Colonic mucosa (tissue), 4 donors: ENCODE data around the gene ECT2. TPM values are rescaled to one million over a fixed set of nuclear protein-coding genes. Genes with fewer than 3 reads are reported as not detected.

Source experiments
- DNase-seq: peaks from one replicate; pipeline ENCODE4 v3.0.0-alpha.2; 2020
- H3K27ac ChIP-seq: fragments of 200-600 bp; one replicate; pipeline ENCODE4 v1.8.0; 2021
- H3K27me3 ChIP-seq: fragments of 200-600 bp; one replicate; pipeline ENCODE4 v1.8.0; 2021
- H3K36me3 ChIP-seq: fragments of 200-600 bp; one replicate; pipeline ENCODE4 v1.8.0; 2021
- H3K4me1 ChIP-seq: fragments of 200-600 bp; one replicate; pipeline ENCODE4 v1.8.0; 2021; ENCODE audit warnings: mild to moderate bottlenecking
- H3K4me3 ChIP-seq: fragments of 200-600 bp; one replicate; pipeline ENCODE4 v1.8.0; 2021
- H3K9ac ChIP-seq, 2 donors: one replicate each; pipeline ENCODE4 v1.7.0; 2013; ENCODE audit warnings: control low read depth in 2 of 2, low read depth in 2 of 2, low read length in 2 of 2
- H3K9me3 ChIP-seq: fragments of 200-600 bp; one replicate; pipeline ENCODE4 v1.8.0; 2021
- CTCF ChIP-seq: fragments of 200-600 bp; IDR thresholded peaks from one replicate; pipeline ENCODE4 v1.8.0; 2022; ENCODE audit warnings: antibody characterized with exemption, mild to moderate bottlenecking
- intact Hi-C: fragments of 100-400 bp; cut with DNase I; formaldehyde crosslinking; loops from one replicate; pipeline ENCODE4 v1.14.1; 2022
- total RNA-seq, 2 donors: library from RNA; stranded (reverse); fragmentation: NEBNext Ultra II Directional in 1 of 2; extraction: Animal tissue kit (Norgen Biotek cat#: 25700) in 1 of 2; gene quantifications; one replicate each; pipeline ENCODE4 v1.2.1, GENCODE V29; 2021
- donor health status: healthy.
- donor health status: DM: no; HTN: no; CAD: no.
- donor health status: DM: no; HTN: no; CAD: no.

ECT2 gene
- total RNA-seq, 2 donors from 2014 or later, result 36.3 to 58.1 TPM

GRCh38 chr3:172813462-172813861 lies 62.9 kb downstream of the ECT2 start:
- H3K27ac ChIP-seq, result no peak overlapping the region
- no peaks in the 10 kb centered on the region for H3K4me1 ChIP-seq
- no peak overlapping the region for H3K9ac ChIP-seq
- no peaks in the 10 kb centered on the region for H3K36me3 ChIP-seq
- H3K27me3 ChIP-seq, result no peaks in the 10 kb centered on the region
- H3K4me3 ChIP-seq, result no peak overlapping the region
- no peaks in the 10 kb centered on the region for H3K9me3 ChIP-seq
- no peak for TF ChIP-seq CTCF
- DNase-seq, result no peak
- intact Hi-C loops, result loop anchor here (10.0 kb wide), 1 partner anchor 741 kb away; no protein-coding TSS in a partner anchor

GRCh38 chr3:172814738-172815137 lies 64.2 kb downstream of the ECT2 start:
- no peak overlapping the region for H3K27ac ChIP-seq
- no peaks in the 10 kb centered on the region for H3K9me3 ChIP-seq
- intact Hi-C loops, result loop anchor here (10.0 kb wide), 1 partner anchor 740 kb away; no protein-coding TSS in a partner anchor
- H3K4me1 ChIP-seq, result no peaks in the 10 kb centered on the region
- no peak for DNase-seq
- no peaks in the 10 kb centered on the region for H3K27me3 ChIP-seq
- H3K36me3 ChIP-seq, result no peaks in the 10 kb centered on the region
- no peak overlapping the region for H3K9ac ChIP-seq
- TF ChIP-seq CTCF, result no peak
- no peak overlapping the region for H3K4me3 ChIP-seq

DNA sequence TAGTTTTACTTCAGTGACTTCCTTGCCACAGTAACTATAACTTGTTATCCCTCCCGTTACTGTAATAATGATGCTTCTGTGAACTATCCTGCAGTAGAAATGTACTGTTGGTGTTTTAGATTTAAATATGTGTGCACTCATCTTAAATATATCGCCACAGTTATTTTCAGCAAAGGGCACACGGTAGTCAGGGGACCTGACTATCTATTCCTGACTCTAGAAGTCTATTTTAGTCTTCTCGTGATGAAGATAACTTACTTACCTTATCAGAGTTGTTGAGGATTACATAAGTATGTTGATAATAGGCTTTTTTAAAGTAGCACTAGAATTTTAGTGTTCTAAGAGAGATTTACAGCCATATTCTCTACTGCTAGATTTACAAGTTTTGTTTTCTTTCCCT lies 65.3 kb downstream of the ECT2 start:
- intact Hi-C loops, result loop anchor here (10.0 kb wide), 1 partner anchor 739 kb away; no protein-coding TSS in a partner anchor
- H3K27ac ChIP-seq, result no peak overlapping the region

GRCh38 chr3:172816281-172816680 lies 65.8 kb downstream of the ECT2 start:
- no peak for TF ChIP-seq CTCF
- Histone ChIP-seq H3K27me3 (no peaks in the 10 kb centered on the region), H3K27ac (no peak overlapping the region), H3K4me3 (no peak overlapping the region), H3K9me3 (no peaks in the 10 kb centered on the region), H3K4me1 (no peaks in the 10 kb centered on the region), H3K9ac (no peak overlapping the region), H3K36me3 (no peaks in the 10 kb centered on the region)
- no peak for DNase-seq
- intact Hi-C loops, result loop anchor here (10.0 kb wide), 1 partner anchor 739 kb away; no protein-coding TSS in a partner anchor

More for the DNA sequence above, 65.3 kb downstream of the ECT2 start:
- H3K9me3 ChIP-seq, result no peaks in the 10 kb centered on the region
- no peaks in the 10 kb centered on the region for H3K4me1 ChIP-seq
- no peak for TF ChIP-seq CTCF
- no peaks in the 10 kb centered on the region for H3K36me3 ChIP-seq
- no peak for DNase-seq
- H3K9ac ChIP-seq, result no peak overlapping the region
- H3K4me3 ChIP-seq, result no peak overlapping the region
- H3K27me3 ChIP-seq, result no peaks in the 10 kb centered on the region

- Histone ChIP-seq H3K4me3 (no peak overlapping the region), H3K27ac (no peak overlapping the region), H3K9ac (no peak overlapping the region), H3K27me3 (no peaks in the 10 kb centered on the region), H3K9me3 (no peaks in the 10 kb centered on the region), H3K36me3 (no peaks in the 10 kb centered on the region), H3K4me1 (no peaks in the 10 kb centered on the region)
- TF ChIP-seq CTCF, result no peak
- no peak for DNase-seq
- intact Hi-C loops, result loop anchor here (10.0 kb wide), 1 partner anchor 738 kb away; no protein-coding TSS in a partner anchor
Observed at GRCh38 chr3:172816968-172817367, 66.4 kb downstream of the ECT2 start.
